Measurements from ENCODE around the gene TCOF1.

TCOF1 gene

GRCh38 chr5:150323092-150323491, 34.4 kb upstream of the TCOF1 start:
- DNase-seq: no peak

- no peak for DNase-seq
Observed at GRCh38 chr5:150323819-150324218, 33.7 kb upstream of the TCOF1 start.

GRCh38 chr5:150325426-150325825, 32.1 kb upstream of the TCOF1 start:
- DNase-seq: no peak

GRCh38 chr5:150326707-150327106, 30.8 kb upstream of the TCOF1 start:
- DNase-seq: no peak

- no peak for DNase-seq
Observed at GRCh38 chr5:150327139-150327538, 30.4 kb upstream of the TCOF1 start.

- no peak for DNase-seq
Observed at GRCh38 chr5:150328515-150328914, 29.0 kb upstream of the TCOF1 start.

GRCh38 chr5:150329038-150329437, 28.5 kb upstream of the TCOF1 start:
- no peak for DNase-seq

GRCh38 chr5:150329881-150330876, 27.3 kb upstream of the TCOF1 start:
- DNase-seq: no peak

GRCh38 chr5:150333400-150333799, 24.1 kb upstream of the TCOF1 start:
- no peak for DNase-seq

GRCh38 chr5:150335778-150336177, 21.7 kb upstream of the TCOF1 start:
- no peak for DNase-seq

- DNase-seq: no peak
Observed at GRCh38 chr5:150338546-150338945, 19.0 kb upstream of the TCOF1 start.

- no peak for DNase-seq
Observed at GRCh38 chr5:150339165-150339564, 18.3 kb upstream of the TCOF1 start.

- no peak for DNase-seq
Observed at GRCh38 chr5:150339841-150340240, 17.7 kb upstream of the TCOF1 start.

- DNase-seq: no peak
Observed at GRCh38 chr5:150340614-150341255, 16.8 kb upstream of the TCOF1 start.

GRCh38 chr5:150341331-150341730, 16.2 kb upstream of the TCOF1 start:
- DNase-seq: no peak

GRCh38 chr5:150341989-150342388, 15.5 kb upstream of the TCOF1 start:
- no peak for DNase-seq

GRCh38 chr5:150342583-150342982, 14.9 kb upstream of the TCOF1 start:
- no peak for DNase-seq

- DNase-seq: no peak
Observed at GRCh38 chr5:150343994-150344631, 13.4 kb upstream of the TCOF1 start.

GRCh38 chr5:150345716-150346115, 11.8 kb upstream of the TCOF1 start:
- DNase-seq: no peak

- DNase-seq: no peak
Observed at GRCh38 chr5:150346592-150346991, 10.9 kb upstream of the TCOF1 start.

GRCh38 chr5:150347003-150347402, 10.5 kb upstream of the TCOF1 start:
- DNase-seq: no peak

GRCh38 chr5:150347451-150347850, 10.0 kb upstream of the TCOF1 start:
- no peak for DNase-seq

- DNase-seq: no peak
Observed at GRCh38 chr5:150349681-150350275, 7.7 kb upstream of the TCOF1 start.

Measured in DMS79 (cell line).